GM18861 (cell line): ENCODE results near the gene VWA2.

Experiments used
- ATAC-seq: cut with Tn5 transposase; IDR thresholded peaks from one replicate; pipeline ENCODE4 v1.9.1; 2021; ENCODE audit not compliant: unreplicated experiment

VWA2 gene

DNA sequence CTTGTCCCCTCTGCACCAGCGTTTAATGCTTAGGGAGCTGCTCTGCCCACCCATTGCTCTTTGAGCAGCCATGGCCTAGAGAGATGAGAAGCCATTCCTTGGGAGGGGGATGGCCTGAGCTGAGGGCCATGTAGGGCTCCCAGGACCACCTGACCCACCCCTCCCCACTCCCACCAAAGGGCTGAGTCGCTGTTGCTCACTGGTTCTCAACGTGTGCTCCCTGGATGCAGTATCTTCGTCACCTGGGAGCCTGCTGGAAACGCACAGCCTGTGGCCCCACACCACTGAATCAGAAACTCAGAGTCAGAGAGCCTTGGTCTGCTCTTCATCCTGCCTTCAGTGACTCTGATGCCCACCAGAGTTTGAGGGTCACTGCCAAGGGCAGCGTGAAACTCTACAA is 37.0 kb downstream of the VWA2 start:
- ATAC-seq: no peak

- ATAC-seq: no peak
Observed at GRCh38 chr10:114276671-114277070, 37.6 kb downstream of the VWA2 start.

GRCh38 chr10:114278140-114278883 is 39.3 kb downstream of the VWA2 start:
- ATAC-seq: no peak

GRCh38 chr10:114278884-114279191 is 39.8 kb downstream of the VWA2 start:
- no peak for ATAC-seq

GRCh38 chr10:114279289-114279688 is 40.2 kb downstream of the VWA2 start:
- ATAC-seq: no peak

GRCh38 chr10:114279901-114280644 is 41.0 kb downstream of the VWA2 start:
- no peak for ATAC-seq

DNA sequence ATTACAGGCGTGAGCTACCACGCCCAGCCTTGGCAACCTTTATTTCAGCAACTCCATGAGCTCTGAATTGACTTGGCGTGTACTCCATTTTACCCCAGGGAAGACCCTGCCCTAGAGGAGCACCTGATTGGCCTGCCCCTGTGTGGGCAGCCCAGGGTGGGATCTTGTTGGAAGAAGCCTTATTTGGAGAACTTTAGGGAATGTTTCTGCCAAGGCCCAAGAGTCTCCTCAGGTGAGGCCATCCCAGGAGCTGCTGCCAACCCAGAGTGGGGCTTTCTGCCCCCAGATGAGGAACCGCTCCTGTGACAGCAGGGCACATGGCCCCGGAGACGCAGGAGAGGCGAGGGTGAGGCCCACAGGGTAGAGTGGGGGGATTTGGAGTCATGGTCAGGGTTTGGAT is 42.0 kb downstream of the VWA2 start:
- ATAC-seq: no peak

DNA sequence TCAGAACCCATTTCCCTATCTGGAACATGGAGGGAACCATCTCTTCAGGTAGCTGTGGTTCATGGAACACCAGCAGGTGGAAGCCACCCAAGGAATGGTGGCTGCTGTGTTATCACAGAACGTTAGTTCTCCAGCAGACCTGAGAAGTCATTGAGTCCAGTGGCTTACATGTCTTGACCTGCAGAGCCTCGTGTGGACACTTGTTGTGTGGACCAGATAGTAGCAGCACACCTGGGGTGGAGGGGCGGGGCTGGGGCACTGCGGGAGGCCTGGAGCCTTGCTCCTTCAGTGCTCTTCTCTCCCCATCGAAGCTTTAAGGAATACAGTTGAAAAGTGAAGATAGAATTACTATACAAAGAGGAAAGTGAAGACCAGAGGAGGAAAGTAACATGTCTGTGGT is 42.4 kb downstream of the VWA2 start:
- ATAC-seq: no peak

GRCh38 chr10:114282526-114282925 is 43.5 kb downstream of the VWA2 start:
- no peak for ATAC-seq

DNA sequence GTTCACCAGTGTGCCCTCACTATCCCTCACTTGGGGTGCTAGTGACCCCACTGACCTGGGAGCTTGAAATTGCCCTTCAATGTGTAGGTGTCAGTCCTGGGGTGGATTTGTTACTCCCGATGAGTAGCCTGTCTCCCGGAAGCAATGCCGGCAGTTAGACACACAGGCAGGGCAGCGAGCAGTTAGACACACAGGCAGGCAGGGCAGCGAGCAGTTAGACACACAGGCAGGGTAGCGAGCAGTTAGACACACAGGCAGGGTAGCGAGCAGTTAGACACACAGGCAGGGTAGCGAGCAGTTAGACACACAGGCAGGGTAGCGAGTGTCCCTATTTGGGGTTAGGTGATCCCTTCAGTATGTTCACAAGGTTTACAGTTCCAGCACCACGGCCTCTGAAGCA is 44.0 kb downstream of the VWA2 start:
- ATAC-seq: no peak

DNA sequence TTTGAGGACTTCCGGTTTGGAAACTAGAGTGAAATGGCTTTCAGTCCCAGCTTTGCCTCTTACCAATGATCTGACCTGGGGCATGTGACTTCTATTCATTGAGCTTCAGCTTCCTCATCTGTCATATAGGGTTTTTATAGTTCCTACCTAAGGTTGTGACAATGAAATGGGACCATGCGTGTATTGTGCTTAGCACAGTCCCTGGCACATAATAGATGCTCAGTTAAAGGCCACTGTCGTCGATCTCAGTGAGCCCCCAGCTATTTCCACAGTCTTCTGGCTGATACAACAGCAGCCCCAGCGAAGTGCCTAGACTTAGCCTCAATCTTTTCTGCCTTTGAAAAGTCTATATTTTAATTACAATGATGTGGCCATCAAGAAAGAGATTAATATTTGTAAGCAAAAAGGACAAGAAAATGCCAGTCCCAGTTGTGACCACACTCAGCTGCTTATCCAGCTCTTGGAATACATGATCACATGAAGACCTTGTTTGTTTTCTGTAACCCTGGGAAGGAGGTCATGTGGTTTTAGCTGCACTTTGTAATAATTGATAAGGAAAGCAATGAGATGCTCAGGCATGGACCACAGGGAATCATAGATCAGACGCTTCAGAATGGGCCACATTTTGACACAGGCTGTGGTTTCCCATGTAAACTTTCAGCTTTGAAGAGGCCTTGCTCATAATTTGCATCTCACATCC is 44.6 kb downstream of the VWA2 start:
- no peak for ATAC-seq

DNA sequence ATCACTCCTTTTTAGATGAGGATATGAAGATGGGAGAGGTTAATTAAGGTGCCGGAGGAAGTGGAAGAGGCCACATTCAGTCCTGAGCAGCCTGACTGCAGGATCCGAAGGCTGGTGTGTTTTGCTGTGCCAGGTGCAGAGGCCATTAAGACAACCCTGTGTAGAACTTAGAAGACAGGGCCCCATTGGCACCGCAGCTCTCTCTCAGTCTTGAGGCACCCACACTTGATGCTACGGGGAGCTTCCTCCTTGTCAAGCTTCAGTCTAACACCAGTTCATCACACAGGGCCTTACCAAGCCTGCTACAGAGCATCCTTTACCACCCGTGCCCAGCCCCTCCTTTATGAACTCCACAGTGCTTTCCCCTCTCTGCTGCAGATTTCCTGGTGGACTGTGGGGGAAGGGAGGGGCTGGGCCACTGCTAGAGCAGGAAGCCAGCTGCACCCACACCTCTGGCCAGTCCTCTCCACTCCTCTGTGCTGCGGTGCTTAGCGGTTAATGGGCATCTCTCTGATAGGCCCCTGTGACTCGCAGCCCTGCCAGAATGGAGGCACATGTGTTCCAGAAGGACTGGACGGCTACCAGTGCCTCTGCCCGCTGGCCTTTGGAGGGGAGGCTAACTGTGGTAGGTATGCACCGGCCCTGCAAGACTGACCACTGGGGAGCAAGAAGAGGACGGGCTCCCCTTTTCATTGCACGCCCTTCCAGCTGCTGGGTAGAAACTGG is 45.5 kb downstream of the VWA2 start:
- ATAC-seq: no peak

DNA sequence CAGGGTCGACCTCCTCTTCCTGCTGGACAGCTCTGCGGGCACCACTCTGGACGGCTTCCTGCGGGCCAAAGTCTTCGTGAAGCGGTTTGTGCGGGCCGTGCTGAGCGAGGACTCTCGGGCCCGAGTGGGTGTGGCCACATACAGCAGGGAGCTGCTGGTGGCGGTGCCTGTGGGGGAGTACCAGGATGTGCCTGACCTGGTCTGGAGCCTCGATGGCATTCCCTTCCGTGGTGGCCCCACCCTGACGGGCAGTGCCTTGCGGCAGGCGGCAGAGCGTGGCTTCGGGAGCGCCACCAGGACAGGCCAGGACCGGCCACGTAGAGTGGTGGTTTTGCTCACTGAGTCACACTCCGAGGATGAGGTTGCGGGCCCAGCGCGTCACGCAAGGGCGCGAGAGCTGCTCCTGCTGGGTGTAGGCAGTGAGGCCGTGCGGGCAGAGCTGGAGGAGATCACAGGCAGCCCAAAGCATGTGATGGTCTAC is 46.9 kb downstream of the VWA2 start:
- ATAC-seq: no peak

DNA sequence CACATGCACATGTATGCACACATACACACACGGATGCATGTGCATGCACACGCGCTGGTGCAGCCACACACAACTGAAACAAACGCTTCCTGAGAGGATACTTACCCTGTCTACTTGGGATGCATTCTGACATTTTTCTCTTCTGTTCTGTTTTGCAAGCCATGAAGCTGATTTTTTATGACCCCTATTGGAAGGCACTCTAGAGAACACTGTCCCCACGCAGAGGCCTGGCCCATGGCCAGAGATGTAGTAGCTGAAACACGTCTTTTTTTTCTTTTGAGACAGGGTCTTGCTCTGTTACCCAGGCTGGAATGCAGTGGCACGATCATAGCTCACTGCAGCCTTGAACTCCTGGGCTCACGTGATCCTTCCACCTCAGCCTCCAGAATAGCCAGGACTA is 47.9 kb downstream of the VWA2 start:
- no peak for ATAC-seq

- ATAC-seq: no peak
Observed at GRCh38 chr10:114288424-114289095, 49.5 kb downstream of the VWA2 start.

GRCh38 chr10:114289096-114289436 is 50.0 kb downstream of the VWA2 start:
- ATAC-seq: no peak

- no peak for ATAC-seq
Observed at GRCh38 chr10:114290038-114290437, 51.0 kb downstream of the VWA2 start.

- no peak for ATAC-seq
Observed at GRCh38 chr10:114291076-114291475, 52.0 kb downstream of the VWA2 start.

DNA sequence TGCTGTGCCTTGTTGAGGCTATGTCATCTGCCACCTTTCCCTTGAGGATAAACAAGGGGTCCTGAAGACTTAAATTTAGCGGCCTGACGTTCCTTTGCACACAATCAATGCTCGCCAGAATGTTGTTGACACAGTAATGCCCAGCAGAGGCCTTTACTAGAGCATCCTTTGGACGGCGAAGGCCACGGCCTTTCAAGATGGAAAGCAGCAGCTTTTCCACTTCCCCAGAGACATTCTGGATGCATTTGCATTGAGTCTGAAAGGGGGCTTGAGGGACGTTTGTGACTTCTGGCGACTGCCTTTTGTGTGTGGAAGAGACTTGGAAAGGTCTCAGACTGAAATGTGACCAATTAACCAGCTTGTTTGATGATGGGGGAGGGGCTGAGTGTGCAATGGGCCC is 52.5 kb downstream of the VWA2 start:
- no peak for ATAC-seq

GRCh38 chr10:114293075-114293474 is 54.0 kb downstream of the VWA2 start:
- no peak for ATAC-seq

DNA sequence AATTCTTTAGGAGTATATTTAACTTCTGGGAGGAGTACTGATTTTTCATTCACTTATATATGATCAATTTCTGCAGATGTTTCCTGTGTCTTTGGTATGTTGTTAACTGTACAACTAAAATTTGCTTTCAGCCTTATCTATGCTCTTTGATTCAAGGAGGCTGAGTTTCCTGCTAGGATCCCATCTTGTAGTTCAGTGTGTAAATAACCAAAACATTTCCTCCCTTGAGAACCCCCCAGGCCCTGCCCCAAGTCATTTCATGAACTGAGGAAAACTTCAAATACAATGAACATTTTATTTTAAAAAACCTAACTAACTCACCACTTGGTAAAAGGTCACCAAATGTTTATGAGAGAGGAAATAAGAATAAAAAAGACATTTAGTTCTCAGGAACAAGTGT is 55.5 kb downstream of the VWA2 start:
- no peak for ATAC-seq
